Astrocyte (in vitro differentiated cells and primary cell): ENCODE results near the gene CPEB4.

Source experiments
- CTCF ChIP-seq: IDR thresholded peaks from 2 replicates; pipeline ENCODE4 v1.5.1; 2011; ENCODE audit warnings: low read depth, mild to moderate bottlenecking, inconsistent platforms, low read length, moderate library complexity; ENCODE audit not compliant: insufficient read depth
- EZH2 ChIP-seq: IDR thresholded peaks from 2 replicates; pipeline ENCODE4 v1.6.1; 2012; ENCODE audit warnings: mild to moderate bottlenecking, low read length, inconsistent platforms; ENCODE audit not compliant: insufficient read depth

- TF ChIP-seq CTCF (no peak), EZH2 (no peak)
Measured at GRCh38 chr5:173858021-173858669, 30.0 kb upstream of the CPEB4 start.
